ENCODE results near the gene LSAMP.

DNA sequence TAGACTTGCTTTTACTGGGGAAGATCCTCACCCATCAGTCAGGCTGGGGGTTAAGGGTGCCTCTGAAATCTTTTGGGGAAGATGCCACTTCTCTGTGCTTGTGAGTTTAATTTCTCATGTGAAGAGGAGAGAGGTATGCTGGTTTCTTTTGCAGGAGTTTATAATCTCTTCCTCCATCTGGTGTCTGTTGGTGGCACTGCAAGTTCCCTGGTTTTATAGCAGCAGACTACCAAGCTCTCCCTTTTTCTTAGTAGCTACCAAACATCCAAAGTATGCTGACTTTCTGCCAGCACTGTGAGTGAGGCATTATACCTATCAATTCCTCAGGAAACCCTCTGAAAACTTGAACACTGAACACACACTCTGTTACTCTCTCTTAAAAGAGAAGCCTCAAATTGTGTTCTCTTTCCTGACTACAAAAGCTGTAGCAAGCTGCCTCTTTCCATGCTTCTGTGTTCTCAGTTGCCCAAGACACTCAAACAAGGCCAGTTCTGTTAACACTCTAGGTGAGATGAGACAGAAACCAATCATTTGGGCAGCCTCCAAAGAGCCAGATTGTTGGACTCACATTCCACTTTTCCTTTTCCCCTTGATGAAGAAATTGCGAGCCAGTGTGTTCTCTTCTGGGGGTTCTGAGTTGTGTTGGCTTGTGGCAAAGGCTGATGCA is 522.5 kb downstream of the LSAMP start:
- TF ChIP-seq, protein P1, sequence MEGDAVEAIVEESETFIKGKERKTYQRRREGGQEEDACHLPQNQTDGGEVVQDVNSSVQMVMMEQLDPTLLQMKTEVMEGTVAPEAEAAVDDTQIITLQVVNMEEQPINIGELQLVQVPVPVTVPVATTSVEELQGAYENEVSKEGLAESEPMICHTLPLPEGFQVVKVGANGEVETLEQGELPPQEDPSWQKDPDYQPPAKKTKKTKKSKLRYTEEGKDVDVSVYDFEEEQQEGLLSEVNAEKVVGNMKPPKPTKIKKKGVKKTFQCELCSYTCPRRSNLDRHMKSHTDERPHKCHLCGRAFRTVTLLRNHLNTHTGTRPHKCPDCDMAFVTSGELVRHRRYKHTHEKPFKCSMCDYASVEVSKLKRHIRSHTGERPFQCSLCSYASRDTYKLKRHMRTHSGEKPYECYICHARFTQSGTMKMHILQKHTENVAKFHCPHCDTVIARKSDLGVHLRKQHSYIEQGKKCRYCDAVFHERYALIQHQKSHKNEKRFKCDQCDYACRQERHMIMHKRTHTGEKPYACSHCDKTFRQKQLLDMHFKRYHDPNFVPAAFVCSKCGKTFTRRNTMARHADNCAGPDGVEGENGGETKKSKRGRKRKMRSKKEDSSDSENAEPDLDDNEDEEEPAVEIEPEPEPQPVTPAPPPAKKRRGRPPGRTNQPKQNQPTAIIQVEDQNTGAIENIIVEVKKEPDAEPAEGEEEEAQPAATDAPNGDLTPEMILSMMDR (IDR thresholded peaks at IDR 0.05; ENCODE audit: insufficient read depth, low read depth, low read length) = peak; percentile 53
- TF ChIP-seq EZH2 (IDR thresholded peaks at IDR 0.05; ENCODE audit: insufficient read depth, low read length) = no peak

Measured in astrocyte (in vitro differentiated cells and primary cell).